Tibial nerve (tissue), 4 donors: ENCODE results near the gene PPP1R3F. TPM values are rescaled to one million over a fixed set of nuclear protein-coding genes. Genes with fewer than 3 reads are reported as not detected.

ENCODE experiments used
- DNase-seq, 2 donors: peaks; one replicate each; pipeline ENCODE4 v3.0.0-alpha.2; 2019; ENCODE audit warnings: low spot score in 2 of 2
- H3K27ac ChIP-seq, 4 donors: fragments of 200-600 bp; sonication (generic) in 3 of 4; one replicate each; pipeline ENCODE4 v1.5.1; 2017 to 2019; ENCODE audit warnings: mild to moderate bottlenecking in 1 of 4
- H3K27me3 ChIP-seq, 2 donors: fragments of 200-600 bp; sonication (generic) in 1 of 2; one replicate each; pipeline versions ENCODE4 v1.5.1 to v1.6.0; 2017 to 2019
- H3K36me3 ChIP-seq, 3 donors: fragments of 200-600 bp; sonication (generic); one replicate each; pipeline ENCODE4 v1.5.1; 2018 to 2019
- H3K4me1 ChIP-seq, 4 donors: fragments of 200-600 bp; sonication (generic) in 3 of 4; one replicate each; pipeline ENCODE4 v1.5.1; 2017 to 2019
- H3K4me3 ChIP-seq, 4 donors: fragments of 200-600 bp; sonication (generic) in 3 of 4; one replicate each; pipeline ENCODE4 v1.5.1; 2017 to 2019; ENCODE audit warnings: mild to moderate bottlenecking in 1 of 4, moderate library complexity in 1 of 4
- H3K9me3 ChIP-seq, 4 donors: fragments of 200-600 bp; sonication (generic) in 3 of 4; one replicate each; pipeline ENCODE4 v1.5.1; 2017 to 2019
- CTCF ChIP-seq, 5 experiments: fragments of 200-600 bp in 3 of 5; fragments of 450-650 bp in 2 of 5; sonication (generic) in 3 of 5; IDR thresholded peaks; one replicate each; pipeline ENCODE4 v1.5.1; 2016 to 2019; ENCODE audit warnings: antibody characterized with exemption in 5 of 5, mild to moderate bottlenecking in 3 of 5, moderate library complexity in 2 of 5
- EP300 ChIP-seq, 2 donors: sonication (generic); formaldehyde crosslinking; IDR thresholded peaks; one replicate each; pipeline ENCODE4 v1.6.1; 2017; ENCODE audit warnings: antibody characterized with exemption in 2 of 2, mild to moderate bottlenecking in 1 of 2
- POLR2A ChIP-seq, 2 donors: fragments of 450-650 bp; IDR thresholded peaks; one replicate each; pipeline ENCODE4 v1.6.1; 2017; ENCODE audit warnings: antibody characterized with exemption in 2 of 2, mild to moderate bottlenecking in 2 of 2, moderate library complexity in 2 of 2
- WGBS, 2 donors: methylation state at CpG; one replicate each; pipeline ENCODE4 v1.1.5; 2018; 5-methylcytosine and 5-hydroxymethylcytosine counted together
- total RNA-seq, 4 donors: library from RNA; depleted of rRNA; stranded (reverse); fragments of >200 nt; gene quantifications; one replicate each; pipeline ENCODE4 v1.1.0, GENCODE V29; 2016

PPP1R3F gene
- total RNA-seq, 4 donors from 2014 or later, result 20.9 to 36.9 (median 27.1) TPM

DNA sequence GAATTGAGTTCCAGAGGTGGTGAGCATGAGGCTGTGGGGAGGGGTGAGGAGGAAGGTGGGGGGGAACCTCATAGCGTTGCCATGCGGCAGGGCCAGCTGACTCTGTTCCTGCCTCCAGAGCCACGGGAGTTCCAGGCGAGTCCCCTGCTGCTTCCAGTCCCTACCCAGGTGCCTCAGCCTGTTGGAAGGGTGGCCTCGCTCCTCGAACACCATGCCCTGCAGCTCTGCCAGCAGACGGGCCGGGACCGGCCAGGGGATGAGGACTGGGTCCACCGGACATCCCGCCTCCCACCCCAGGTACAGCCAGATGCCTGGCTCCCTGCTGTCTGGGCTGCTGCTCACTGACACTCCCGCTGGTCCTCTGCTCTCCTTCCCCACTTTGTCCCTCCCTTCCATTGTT, 26.4 kb upstream of the PPP1R3F start:
- no peaks in the 10 kb centered on the region for H3K27me3 ChIP-seq
- H3K36me3 ChIP-seq, result peaks cover 0 to 61% (median 0%) of the 10 kb centered on the region in 3 donors
- H3K27ac ChIP-seq, result no peak overlapping the region
- H3K4me1 ChIP-seq, result no peaks in the 10 kb centered on the region
- TF ChIP-seq EP300 (IDR thresholded peaks at IDR 0.05) (no peak), POLR2A (IDR thresholded peaks at IDR 0.05) (no peak), CTCF (IDR thresholded peaks at IDR 0.05) (no peak)
- H3K4me3 ChIP-seq, result no peak overlapping the region
- WGBS, 2 donors, result 86 to 87% methylated on average over 5 to 11 of the region's 12 CpGs
- no peak for DNase-seq
- H3K9me3 ChIP-seq, result no peaks in the 10 kb centered on the region

GRCh38 chrX:49244207-49244606, 25.4 kb upstream of the PPP1R3F start:
- no peak for DNase-seq
- H3K4me3 ChIP-seq, result no peak overlapping the region
- WGBS, 2 donors, result 95 to 96% methylated on average over 2 of the region's 2 CpGs
- H3K4me1 ChIP-seq, result no peaks in the 10 kb centered on the region
- H3K36me3 ChIP-seq, result peaks cover 0 to 72% (median 0%) of the 10 kb centered on the region in 3 donors
- H3K27ac ChIP-seq, result no peak overlapping the region
- TF ChIP-seq CTCF (IDR thresholded peaks at IDR 0.05) (no peak), EP300 (IDR thresholded peaks at IDR 0.05) (no peak), POLR2A (IDR thresholded peaks at IDR 0.05) (no peak)
- no peaks in the 10 kb centered on the region for H3K9me3 ChIP-seq
- H3K27me3 ChIP-seq, result no peaks in the 10 kb centered on the region

- no peak for DNase-seq
- Histone ChIP-seq H3K4me3 (no peak overlapping the region), H3K9me3 (no peaks in the 10 kb centered on the region), H3K4me1 (no peaks in the 10 kb centered on the region), H3K36me3 (peaks cover 0 to 88% (median 0%) of the 10 kb centered on the region in 3 donors), H3K27me3 (no peaks in the 10 kb centered on the region), H3K27ac (no peak overlapping the region)
- 93 to 100% methylated on average over 1 to 10 of the region's 10 CpGs for WGBS, 2 donors
- no peak for TF ChIP-seq EP300 (IDR thresholded peaks at IDR 0.05)
- no peak for TF ChIP-seq POLR2A (IDR thresholded peaks at IDR 0.05)
- no peak for TF ChIP-seq CTCF (IDR thresholded peaks at IDR 0.05)
Measured at GRCh38 chrX:49246541-49246940, 23.1 kb upstream of the PPP1R3F start.

GRCh38 chrX:49247346-49247745, 22.2 kb upstream of the PPP1R3F start:
- 88% methylated on average over 11 of the region's 11 CpGs; no CpG with 5 or more reads in 1 of the 2 donors for WGBS, 2 donors
- no peak for TF ChIP-seq POLR2A (IDR thresholded peaks at IDR 0.05)
- TF ChIP-seq EP300 (IDR thresholded peaks at IDR 0.05), result no peak
- TF ChIP-seq CTCF (IDR thresholded peaks at IDR 0.05), result no peak
- no peaks in the 10 kb centered on the region for H3K27me3 ChIP-seq
- H3K27ac ChIP-seq, result no peak overlapping the region
- no peaks in the 10 kb centered on the region for H3K9me3 ChIP-seq
- no peak for DNase-seq
- H3K4me3 ChIP-seq, result no peak overlapping the region
- H3K36me3 ChIP-seq, result peaks cover 0 to 83% (median 0%) of the 10 kb centered on the region in 3 donors
- no peaks in the 10 kb centered on the region for H3K4me1 ChIP-seq

DNA sequence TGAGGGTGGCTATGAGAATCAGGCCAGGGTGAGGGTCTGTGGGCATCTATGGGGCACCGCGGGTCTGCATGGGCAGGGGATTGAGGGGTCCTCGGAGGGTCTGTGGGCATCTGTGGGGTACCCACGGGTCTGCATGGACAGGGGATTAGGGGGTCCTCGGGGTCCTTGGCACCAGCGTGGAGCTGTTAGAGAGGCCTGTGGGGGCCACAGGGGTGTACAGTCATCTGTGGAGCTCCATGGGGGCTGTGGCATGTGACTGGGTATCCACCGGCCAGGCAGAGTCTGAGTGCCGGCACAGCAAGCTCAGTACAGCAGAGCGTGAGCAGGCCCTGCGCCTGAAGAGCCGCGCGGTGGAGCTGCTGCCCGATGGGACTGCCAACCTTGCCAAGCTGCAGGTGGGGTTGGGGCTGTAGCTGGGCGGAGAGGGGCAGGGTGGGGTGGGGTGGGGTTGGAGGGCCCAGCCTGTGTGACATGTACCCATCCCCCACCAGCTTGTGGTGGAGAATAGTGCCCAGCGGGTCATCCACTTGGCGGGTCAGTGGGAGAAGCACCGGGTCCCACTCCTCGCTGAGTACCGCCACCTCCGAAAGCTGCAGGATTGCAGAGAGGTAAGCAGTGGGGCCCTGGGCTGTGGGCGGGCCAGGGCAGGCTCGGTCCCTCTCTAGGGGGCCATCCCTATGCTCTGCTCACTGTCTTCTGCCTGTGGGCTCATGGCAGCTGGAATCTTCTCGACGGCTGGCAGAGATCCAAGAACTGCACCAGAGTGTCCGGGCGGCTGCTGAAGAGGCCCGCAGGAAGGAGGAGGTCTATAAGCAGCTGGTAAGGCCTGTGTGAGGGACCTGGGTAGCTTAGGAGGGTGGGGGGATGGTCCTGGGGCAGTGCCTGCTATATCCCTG, 21.4 kb upstream of the PPP1R3F start:
- Histone ChIP-seq H3K27me3 (no peaks in the 10 kb centered on the region), H3K27ac (no peak overlapping the region), H3K36me3 (peaks cover 0 to 75% (median 0%) of the 10 kb centered on the region in 3 donors), H3K4me3 (no peak overlapping the region), H3K9me3 (no peaks in the 10 kb centered on the region), H3K4me1 (no peaks in the 10 kb centered on the region)
- TF ChIP-seq POLR2A (IDR thresholded peaks at IDR 0.05), result no peak
- TF ChIP-seq CTCF (IDR thresholded peaks at IDR 0.05), result no peak
- TF ChIP-seq EP300 (IDR thresholded peaks at IDR 0.05), result no peak
- 80 to 88% methylated on average over 6 to 26 of the region's 28 CpGs for WGBS, 2 donors
- no peak for DNase-seq
